Pulmonary artery endothelial cell (primary cell): Measurements from ENCODE around the gene ASB4. TPM values are rescaled to one million over a fixed set of nuclear protein-coding genes. Genes with fewer than 3 reads are reported as not detected.
"Not testable (repeated sequence)": the region's sequence is repeated elsewhere in the genome, so short reads cannot be mapped to it uniquely, and the experiment has no call there.

ENCODE experiments used
- DNase-seq: peaks from one replicate; pipeline ENCODE4 v3.0.0-alpha.2; 2011; ENCODE audit warnings: low read depth, low spot score
- total RNA-seq: library from RNA; depleted of rRNA; stranded (reverse); fragments of >200 nt; gene quantifications from 2 replicates; pipeline ENCODE4 v1.2.3, GENCODE V29; 2014

The ASB4 gene, protein sequence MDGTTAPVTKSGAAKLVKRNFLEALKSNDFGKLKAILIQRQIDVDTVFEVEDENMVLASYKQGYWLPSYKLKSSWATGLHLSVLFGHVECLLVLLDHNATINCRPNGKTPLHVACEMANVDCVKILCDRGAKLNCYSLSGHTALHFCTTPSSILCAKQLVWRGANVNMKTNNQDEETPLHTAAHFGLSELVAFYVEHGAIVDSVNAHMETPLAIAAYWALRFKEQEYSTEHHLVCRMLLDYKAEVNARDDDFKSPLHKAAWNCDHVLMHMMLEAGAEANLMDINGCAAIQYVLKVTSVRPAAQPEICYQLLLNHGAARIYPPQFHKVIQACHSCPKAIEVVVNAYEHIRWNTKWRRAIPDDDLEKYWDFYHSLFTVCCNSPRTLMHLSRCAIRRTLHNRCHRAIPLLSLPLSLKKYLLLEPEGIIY
- under 0.01 TPM in 1 of 2 replicates, not detected in the other for total RNA-seq

GRCh38 chr7:95485391-95486123, at the start of gene ASB4:
TSS of gene ASB4 (plus strand) at chr7:95485943. CDS start at chr7:95485972, 29 bp downstream.
- DNase-seq = no peak

- DNase-seq = no peak
Measured at GRCh38 chr7:95436407-95436806, 49.3 kb upstream of the ASB4 start.

DNA sequence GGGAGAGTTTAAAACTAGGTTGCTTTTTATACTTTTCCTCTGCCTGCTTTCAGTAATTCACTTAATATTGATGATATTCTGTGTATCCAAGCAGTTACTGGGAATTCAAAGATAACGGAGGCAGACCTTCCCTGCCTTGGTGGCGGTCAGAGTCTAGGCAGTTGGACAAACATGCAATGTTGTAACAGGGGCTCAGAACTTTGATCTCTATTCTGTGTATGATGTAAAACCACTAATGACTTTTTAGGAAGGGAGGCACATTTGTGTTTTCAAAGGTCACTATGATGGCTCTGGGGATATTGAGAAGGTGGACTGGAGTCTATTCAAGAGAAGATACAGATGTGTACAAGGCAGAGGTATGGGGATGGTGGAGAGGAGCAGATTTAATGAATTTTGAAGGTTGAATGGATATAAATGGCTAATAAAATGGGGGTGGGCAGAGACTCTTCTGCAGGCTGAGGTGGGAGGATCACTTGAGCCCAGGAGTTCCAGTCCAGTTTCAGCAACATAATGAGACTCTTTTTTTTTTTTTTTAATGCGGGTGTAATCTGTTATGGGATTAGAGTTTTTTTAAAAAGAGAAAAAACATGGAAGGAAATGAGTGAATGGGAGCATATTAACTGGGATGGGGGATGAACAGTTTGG, 45.2 kb upstream of the ASB4 start:
- DNase-seq = no peak

DNA sequence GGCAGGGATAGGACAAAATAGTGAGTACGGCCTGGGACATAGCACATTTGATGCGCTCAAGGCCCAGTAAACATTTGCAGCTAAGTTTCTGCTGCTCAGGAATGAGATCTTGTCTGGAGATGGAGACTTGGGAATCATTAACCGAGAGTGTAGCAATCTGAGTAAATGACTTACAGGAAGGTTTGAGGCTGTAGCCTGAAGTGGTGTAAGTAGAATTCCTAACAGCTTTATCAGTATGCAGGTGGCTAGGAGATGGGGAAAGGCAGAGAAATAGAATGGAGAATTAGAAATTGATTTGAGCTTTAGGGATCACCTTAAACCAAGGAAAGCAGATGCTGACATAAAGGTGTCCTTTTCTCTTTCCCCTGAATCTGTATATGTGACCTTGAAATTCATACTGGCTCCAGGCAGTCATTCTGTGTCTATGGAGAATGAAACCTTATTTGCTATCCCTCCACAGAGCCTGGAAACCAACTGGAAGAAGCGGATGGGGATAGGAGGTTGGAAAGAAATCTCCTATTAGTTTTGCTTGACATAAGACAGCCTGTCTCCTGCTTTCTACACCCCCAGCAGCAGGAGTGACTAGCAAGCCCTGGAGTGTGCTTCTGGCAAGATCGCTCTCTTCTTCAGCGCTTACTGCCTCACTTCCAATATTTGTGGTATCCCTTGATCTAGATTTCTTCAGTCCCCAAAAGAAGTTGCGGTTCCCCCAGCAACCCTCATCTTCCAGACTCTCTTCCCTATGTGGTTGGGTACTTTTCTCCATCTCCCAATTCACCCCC, 44.5 kb upstream of the ASB4 start:
- DNase-seq = no peak

DNA sequence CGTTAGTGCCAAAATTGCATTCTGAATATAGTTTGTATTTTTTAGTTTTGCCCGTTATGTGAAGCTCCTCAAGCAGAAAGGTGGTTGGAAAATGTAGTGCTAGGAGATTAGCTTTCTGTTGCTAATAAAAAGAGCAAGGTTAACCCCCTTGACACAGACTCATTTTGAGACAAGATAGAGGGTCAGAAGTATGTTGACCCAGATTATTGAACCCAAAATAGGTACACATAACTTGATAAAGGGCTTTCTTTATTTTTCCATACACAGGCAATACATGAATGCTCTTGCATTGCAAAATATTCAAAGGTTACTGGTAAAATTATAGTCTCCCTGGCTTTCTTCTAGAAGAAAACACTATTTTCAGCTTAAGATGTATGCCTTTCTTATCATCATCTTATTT, 40.9 kb upstream of the ASB4 start:
- no peak for DNase-seq

DNA sequence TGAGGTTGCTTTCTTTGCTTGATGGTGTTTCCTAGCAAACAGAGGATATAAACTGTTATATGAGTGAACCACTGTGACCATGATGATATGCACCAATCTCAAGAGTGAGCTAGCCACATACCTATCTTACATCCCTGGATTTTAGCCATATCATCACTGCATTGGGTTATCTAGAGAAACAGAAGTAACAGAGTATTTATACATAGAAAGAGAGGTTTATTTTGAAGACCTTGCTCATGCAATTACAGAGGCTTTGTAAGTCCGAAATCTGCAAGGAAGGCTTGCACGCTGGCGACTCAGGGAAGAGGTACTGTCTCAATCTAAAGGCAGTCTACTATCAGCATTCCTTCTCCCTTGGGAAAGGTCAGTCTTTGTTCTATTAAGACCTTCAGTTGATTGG, 39.1 kb upstream of the ASB4 start:
- no peak for DNase-seq

DNA sequence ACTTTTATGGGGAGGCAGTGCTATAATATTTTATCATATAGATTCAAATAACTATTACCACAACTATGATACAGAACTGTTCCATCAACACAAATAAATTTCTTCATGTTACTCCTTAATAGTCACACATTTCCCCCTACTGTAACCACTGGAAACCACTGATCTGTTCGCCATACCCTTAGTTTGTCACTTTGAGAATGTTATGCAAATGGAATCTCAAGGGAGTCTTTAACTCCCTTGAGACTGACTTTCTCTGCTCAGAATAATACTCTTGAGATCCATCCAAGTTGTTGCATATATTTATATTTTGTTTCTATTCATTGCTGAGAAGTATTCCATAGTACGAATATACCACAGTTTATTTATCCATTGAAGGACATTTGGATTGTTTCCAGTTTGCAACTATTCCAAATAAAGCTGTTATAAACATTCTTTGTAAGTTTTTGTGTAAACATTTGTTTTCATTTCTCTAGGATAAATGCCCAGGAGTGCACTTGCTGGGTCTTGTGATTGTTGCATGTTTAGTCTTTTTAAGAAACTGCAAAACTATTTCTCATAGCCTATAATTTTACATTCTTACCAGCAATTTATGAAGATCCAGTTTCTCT, 31.2 kb upstream of the ASB4 start:
- no peak for DNase-seq

- no peak for DNase-seq
Measured at GRCh38 chr7:95457947-95458346, 27.8 kb upstream of the ASB4 start.

DNA sequence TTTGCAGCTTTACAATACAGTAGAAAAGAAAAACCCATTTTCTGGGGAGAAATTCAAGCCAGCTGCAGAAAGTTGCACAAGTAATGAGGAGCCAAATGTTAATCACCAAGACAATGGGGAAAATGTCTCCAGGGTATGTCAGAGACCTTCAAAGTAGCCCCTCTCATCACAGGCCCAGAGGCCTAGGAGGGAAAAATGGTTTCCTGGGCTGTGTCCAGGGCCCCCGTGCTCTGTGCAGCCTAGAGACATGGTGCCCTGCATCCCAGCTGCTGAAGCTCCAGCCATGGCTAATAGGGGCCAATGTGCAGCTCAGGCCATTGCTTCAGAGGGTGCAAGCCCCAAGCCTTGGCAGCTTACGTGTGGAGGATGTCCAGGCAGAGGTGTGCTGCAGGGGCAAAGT, 25.1 kb upstream of the ASB4 start:
- DNase-seq = not testable (repeated sequence)

GRCh38 chr7:95467912-95468607, 17.7 kb upstream of the ASB4 start:
- DNase-seq = no peak

GRCh38 chr7:95469187-95469586, 16.6 kb upstream of the ASB4 start:
- no peak for DNase-seq

DNA sequence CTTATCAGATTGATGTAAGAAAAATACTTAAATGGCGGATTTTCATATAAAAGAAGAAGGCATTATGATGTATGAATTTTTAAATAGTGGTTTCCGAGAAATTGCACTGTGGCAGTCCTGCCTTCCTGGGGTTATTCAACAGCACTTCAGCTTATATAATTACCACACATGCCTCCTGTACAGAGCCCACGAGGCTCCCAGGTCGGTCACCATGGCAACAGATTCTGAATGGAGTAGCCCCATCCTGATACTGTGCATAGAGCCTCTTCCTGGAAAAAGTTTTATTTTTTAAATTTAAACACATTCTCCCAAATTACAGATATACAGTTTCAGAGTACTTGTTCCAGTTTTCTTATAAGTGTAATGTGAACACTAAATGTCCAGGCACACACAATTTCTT, 15.9 kb upstream of the ASB4 start:
- no peak for DNase-seq

DNA sequence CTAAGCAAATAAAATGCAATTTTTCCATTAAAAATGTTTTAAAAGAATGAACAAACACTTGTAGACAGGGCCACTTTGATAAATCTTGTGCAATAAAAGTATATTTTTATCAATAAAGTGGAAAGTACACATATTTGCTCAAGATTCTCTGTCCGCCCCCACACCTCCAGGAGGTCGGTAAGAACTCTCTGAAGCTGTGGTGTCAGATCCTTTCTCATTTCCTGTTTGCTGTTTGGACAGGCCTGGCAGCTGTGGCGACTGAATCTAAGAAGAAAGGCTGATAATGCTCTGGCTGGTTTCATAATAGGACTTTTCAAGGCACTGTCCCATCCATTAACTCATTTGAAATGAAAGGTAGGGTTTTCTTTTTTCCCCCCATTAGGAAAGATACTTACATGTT, 15.3 kb upstream of the ASB4 start:
- DNase-seq = peak; percentile 61

- peak; percentile 26 for DNase-seq
Measured at GRCh38 chr7:95471071-95471470, 14.7 kb upstream of the ASB4 start.

- DNase-seq = no peak
Measured at GRCh38 chr7:95472581-95473161, 13.1 kb upstream of the ASB4 start.

- DNase-seq = no peak
Measured at GRCh38 chr7:95473276-95473985, 12.3 kb upstream of the ASB4 start.

DNA sequence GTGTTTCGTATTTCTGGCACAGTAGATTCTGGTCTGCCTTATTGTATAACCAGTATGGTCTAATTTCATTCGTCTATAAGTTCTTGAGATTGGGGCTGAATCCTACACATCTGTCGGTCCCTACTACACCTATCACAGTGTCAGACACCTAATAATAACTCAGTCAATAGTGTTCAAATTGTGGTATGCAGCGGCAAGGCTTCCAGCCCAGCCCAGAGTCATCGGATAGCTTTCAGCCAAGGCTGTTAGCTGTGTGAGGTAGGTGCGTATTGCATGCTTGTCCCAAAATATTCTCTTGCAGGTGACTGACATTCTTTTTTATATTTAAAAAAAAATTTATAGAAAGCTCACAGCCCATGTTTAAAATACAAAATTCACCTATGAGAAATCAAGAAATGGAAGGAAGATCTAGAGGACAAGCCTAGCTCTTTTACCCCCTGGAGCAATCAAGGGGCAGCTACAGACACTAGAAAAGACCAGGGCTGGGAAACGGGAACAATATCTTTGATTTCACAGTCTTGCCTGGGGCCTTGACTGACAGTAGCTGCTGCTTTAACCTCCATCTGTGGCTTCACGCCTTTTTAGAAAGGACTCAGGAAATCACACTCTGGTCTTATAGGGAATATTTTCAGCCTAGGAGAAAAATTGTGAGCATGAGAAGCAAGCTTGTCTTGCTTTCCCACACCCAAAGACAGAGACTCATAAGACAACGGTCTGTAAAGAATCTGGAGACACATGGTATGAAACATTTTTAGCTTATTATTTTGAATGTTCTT, 9.5 kb upstream of the ASB4 start:
- DNase-seq = no peak

GRCh38 chr7:95476904-95477594, 8.7 kb upstream of the ASB4 start:
- DNase-seq = peak; percentile 24
